GM18951 (cell line): Measurements from ENCODE around the gene ITPKB.

Source experiments
- POLR2A ChIP-seq: IDR thresholded peaks from 4 replicates; pipeline ENCODE4 v1.6.1; 2011; ENCODE audit warnings: mild to moderate bottlenecking; ENCODE audit not compliant: insufficient read length, insufficient read depth; ENCODE audit errors: extremely low read depth
- in situ Hi-C: fragments of 300-500 bp; cut with MboI; formaldehyde crosslinking; loops from one replicate; pipeline ENCODE4 v1.12.0; 2022; ENCODE audit warnings: low sequenced_read_pairs, mixed read lengths, inconsistent platforms; ENCODE audit not compliant: unreplicated experiment

Gene ITPKB

GRCh38 chr1:226716577-226716976 lies 22.5 kb downstream of the ITPKB start:
- TF ChIP-seq POLR2A: no peak
- in situ Hi-C loops: no loop called here

- in situ Hi-C loops: no loop called here
- TF ChIP-seq POLR2A: no peak
These were observed 24.9 kb downstream of the ITPKB start for GRCh38 chr1:226714148-226714547.

DNA sequence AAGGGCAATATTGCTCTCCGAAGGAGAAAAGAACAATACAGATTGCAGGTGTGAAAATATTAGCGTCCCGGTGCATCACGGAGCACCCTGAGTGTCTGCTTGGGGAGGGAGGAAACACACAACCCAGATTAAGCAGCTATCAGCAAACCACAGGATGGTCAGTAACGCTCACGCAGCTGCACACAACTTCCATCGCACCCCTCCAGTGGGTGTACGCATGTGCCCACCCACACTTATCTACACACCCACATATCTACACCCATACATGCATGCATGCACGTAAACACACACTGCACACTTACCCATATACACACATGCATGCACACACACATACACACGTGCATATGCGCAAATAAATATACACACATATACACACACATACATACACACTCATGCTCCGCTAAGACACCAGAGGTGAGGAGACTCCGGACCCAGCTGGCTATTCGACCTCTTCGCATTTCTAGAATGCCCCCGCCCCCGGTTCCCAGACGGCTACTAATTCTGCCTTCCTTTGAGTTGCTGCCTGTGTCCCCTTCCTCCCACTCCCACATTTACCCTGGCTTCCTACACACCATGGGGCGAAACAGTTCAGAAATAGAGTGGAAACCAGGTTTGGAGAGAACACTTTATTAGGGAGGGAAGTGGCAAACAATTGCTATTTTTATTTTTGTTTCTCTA lies 26.2 kb downstream of the ITPKB start:
- no peak for TF ChIP-seq POLR2A
- in situ Hi-C loops: no loop called here

- in situ Hi-C loops: no loop called here
- no peak for TF ChIP-seq POLR2A
These were observed 26.9 kb downstream of the ITPKB start for GRCh38 chr1:226711976-226712741.

GRCh38 chr1:226710501-226710900 lies 28.6 kb downstream of the ITPKB start:
- in situ Hi-C loops: no loop called here
- TF ChIP-seq POLR2A: no peak

DNA sequence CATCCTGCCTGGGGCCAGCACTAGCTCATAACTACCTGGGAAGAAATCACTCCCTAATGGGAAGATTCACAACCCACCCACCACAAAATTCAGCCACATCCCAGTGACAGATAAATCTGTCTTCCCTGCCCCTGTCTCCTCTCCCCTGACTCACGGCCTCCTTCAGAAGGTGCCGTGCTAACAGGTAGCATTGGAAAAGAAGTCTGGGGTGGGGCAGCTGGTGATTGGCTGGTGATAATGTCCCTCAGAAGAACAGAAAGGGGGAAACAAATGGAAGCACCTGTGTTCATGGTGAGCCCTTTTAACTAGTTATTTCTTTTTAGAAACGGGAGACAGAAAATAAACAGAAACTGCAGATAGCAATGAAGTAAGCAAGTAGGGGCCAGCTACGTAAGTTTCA lies 29.1 kb downstream of the ITPKB start:
- no peak for TF ChIP-seq POLR2A
- in situ Hi-C loops: no loop called here

DNA sequence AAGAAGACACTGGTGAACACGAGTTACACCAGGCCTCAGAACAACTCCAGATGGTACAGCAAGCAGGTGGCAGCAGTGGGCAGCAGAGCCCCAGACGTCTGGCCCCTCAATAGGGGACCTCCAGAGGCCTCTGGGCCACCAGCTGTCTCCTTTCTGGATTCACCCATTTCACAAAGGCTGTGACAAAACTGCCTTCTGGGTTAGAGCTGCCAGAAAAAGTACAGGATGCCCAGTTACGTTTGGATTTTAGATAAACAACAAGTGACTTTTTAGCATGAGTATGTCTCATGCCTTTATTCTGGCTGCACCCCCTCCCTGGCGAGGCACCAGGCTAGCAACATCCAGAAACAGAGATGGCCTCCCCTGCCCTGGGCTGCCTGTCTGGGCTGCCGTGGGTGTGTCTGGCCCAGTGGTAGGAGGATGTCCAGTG lies 30.1 kb downstream of the ITPKB start:
- in situ Hi-C loops: no loop called here

GRCh38 chr1:226708342-226708780 lies 30.7 kb downstream of the ITPKB start:
- no peak for TF ChIP-seq POLR2A
- in situ Hi-C loops: no loop called here

More for the DNA sequence above, 30.1 kb downstream of the ITPKB start:
- TF ChIP-seq POLR2A: no peak

- in situ Hi-C loops: no loop called here
- no peak for TF ChIP-seq POLR2A
These were observed 32.4 kb downstream of the ITPKB start for GRCh38 chr1:226706684-226707083.

GRCh38 chr1:226704169-226704937 lies 34.7 kb downstream of the ITPKB start:
- in situ Hi-C loops: no loop called here
- TF ChIP-seq POLR2A: no peak

DNA sequence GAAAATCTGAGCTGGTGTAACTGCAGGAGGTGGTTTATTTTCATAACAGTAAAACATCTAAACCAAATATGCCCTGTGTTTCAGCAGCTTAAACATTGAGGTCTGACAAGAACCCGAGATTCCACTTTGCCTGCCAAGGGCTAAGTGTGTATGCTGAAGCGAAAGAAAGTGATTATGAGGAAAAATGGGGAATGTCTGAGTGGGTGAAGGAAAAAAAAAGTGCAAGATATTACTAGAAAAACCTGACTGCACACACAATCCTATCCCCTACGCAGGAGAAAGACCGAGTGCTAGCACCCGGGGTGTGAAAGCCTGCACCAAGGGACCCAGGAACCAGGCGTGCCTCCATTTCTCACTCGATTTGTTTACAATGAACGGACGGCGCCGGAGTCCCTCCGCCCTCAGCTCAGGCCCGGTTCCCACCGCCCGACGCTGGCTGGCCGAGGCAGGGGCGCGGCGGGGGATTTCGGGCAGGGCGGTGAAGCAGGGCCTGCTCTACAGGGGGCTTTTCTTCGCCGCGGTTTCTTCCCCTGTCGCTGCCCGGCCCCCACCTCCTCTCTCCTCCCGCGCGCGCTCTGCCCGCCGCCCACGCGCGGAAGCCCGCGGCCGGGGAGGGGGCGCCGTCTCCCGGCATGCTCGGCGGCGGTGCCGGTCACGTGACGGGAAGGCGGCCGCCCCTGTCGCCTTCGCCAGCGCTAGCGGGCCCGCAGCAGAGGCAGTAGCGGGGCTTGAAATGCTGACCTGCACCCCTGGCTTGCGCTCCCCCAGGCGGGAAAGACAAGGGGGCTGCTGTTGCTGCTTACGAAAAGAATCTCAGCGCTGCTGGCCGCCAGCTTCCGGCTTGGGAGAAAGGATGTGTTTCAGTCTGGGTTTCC lies 35.9 kb downstream of the ITPKB start:
- in situ Hi-C loops: no loop called here
- TF ChIP-seq POLR2A: peak; percentile 92

- in situ Hi-C loops: no loop called here
- TF ChIP-seq POLR2A: no peak
These were observed 36.6 kb downstream of the ITPKB start for GRCh38 chr1:226702318-226702956.

GRCh38 chr1:226700861-226701260 lies 38.2 kb downstream of the ITPKB start:
- in situ Hi-C loops: no loop called here
- TF ChIP-seq POLR2A: no peak
